ENCODE measurements around the gene GYS1. TPM values are rescaled to one million over a fixed set of nuclear protein-coding genes. Genes with fewer than 3 reads are reported as not detected.
"Not testable (repeated sequence)": the region's sequence is repeated elsewhere in the genome, so short reads cannot be mapped to it uniquely, and the experiment has no call there.

Gene GYS1
- total RNA-seq: 10 to 100 TPM in 2 of 6 experiments, 1 to 10 TPM in 4; 4.7 to 12.5 (median 8.9) TPM
- long read RNA-seq: 0 reads

DNA sequence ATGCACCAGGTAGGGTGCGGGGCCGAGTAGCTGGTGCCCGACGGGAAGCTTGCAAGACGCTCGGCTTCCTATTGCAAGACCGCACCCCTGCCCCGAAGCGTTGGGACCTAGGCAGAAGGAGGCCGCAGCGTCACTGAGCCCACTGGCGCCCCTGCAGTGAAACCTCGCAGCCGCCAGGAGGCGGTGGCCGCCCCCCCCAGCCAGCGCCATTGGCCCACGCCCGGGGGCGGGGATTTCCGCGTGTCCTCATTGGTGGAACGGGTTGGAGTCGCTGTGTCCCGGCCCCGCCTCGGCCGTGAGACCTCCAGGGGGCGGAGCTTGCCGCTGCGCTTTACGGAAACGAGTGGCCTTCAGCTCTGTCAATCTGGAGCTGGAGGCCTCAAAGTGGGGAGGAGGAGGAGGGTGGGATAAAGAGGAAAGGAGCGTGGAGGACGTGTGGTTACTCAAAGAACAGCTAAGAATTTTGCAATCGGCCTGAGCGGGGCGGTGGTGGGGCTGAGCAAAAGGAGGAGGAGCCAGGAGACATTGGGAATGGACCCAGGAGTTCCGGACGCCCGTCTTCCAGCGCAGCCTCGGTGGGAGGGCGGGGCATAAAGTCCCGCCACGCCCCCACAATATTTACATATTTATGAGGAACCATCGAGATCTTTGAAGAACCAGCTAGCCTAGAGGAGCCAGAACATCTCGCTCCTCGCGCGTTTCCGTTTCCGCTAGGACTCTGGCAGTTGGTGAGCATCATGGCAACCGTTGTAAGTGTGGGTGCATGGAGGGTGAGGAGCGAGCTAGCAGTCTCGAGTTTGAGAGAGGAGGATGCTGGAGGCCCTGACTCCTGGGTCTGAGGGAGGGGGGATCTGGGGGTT is at the start of gene GYS1, which contains the start of gene RUVBL2:
TSS of gene GYS1 (minus strand) at position 135 of the 860 bp plus-strand sequence. CDS start 197 bp downstream, outside the sequence.
TSS of gene RUVBL2 (plus strand) at position 713 of the 860 bp plus-strand sequence. CDS start at position 738, 25 bp downstream.
- TF ChIP-seq, protein P1, sequence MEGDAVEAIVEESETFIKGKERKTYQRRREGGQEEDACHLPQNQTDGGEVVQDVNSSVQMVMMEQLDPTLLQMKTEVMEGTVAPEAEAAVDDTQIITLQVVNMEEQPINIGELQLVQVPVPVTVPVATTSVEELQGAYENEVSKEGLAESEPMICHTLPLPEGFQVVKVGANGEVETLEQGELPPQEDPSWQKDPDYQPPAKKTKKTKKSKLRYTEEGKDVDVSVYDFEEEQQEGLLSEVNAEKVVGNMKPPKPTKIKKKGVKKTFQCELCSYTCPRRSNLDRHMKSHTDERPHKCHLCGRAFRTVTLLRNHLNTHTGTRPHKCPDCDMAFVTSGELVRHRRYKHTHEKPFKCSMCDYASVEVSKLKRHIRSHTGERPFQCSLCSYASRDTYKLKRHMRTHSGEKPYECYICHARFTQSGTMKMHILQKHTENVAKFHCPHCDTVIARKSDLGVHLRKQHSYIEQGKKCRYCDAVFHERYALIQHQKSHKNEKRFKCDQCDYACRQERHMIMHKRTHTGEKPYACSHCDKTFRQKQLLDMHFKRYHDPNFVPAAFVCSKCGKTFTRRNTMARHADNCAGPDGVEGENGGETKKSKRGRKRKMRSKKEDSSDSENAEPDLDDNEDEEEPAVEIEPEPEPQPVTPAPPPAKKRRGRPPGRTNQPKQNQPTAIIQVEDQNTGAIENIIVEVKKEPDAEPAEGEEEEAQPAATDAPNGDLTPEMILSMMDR (IDR thresholded peaks at IDR 0.05): peak; percentile 96 to 99 (median 98)
- peak; percentile 92 for TF ChIP-seq POLR2A (IDR thresholded peaks at IDR 0.05)
- Histone ChIP-seq H3K27me3 (no peaks in the 10 kb centered on the region), H3K4me3 (peak within 1 kb of the TSS; percentile 85 to 89 (median 87)), H3K9me3 (no peaks in the 10 kb centered on the region), H3K4me1 (peaks cover 0 to 18% (median 11%) of the 10 kb centered on the region in 4 donors), H3K27ac (peak within 1 kb of the TSS; percentile 94 to 99 (median 97)), H3K36me3 (peaks cover 0 to 5% (median 0%) of the 10 kb centered on the region in 4 donors)
- DNase-seq (peak; percentile 100), ATAC-seq (peak; percentile 87 to 95 (median 92))
- 0% methylated on average over 18 of the region's 56 CpGs for WGBS (ENCODE audit: insufficient coverage, low coverage, low lambda C conversion rate, missing lambda C conversion rate)
- intact Hi-C loops (cut with DNase I): no loop called here

DNA sequence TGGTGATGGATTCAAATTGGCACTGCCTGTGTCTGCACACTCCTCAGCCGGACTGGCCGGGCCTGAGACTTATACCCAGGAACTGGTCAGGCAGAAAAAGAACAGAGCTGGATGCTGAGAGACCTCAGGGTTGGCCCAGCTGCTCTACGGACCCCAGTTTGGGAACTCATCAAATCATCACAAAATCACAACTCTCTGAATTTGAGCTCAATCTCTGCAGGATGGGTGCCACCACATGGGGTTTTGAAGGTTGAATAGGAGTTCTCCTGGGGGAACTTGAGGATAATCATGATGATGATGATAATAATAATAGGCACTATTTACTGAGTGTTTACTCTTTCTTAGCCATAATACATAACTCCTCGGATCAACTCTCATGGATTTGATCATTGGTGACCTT is 49.6 kb upstream of the GYS1 start:
- H3K27me3 ChIP-seq; ATAC-seq; H3K27ac ChIP-seq; H3K4me3 ChIP-seq; DNase-seq; H3K36me3 ChIP-seq; intact Hi-C loops (cut with DNase I); H3K9me3 ChIP-seq; H3K4me1 ChIP-seq: not testable (repeated sequence)
- 57% methylated on average over 1 of the region's 4 CpGs for WGBS (ENCODE audit: insufficient coverage, low coverage, low lambda C conversion rate, missing lambda C conversion rate)

DNA sequence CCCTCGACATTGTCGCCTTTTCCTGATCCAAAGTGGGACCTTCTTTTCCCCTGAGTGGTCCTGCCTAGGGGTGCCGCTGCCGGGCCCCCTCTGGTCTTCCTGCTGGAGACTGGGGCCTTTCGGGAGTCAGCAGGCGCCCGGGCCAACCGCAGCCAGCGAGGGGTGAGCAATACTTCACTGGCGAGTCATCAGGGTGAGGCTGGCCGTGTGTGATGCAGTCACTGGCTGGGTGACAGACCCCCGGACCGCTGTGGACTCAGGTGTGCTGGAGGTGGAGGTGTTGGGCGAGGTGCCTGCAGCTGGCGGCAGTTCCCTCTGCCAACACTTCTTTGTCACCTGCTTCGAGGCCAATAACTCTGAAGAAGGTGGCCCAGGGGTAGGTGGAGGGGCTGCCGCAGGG is 49.1 kb upstream of the GYS1 start:
- TF ChIP-seq POLR2A (IDR thresholded peaks at IDR 0.05): no peak
- TF ChIP-seq, protein P1 (IDR thresholded peaks at IDR 0.05): no peak
- DNase-seq: no peak
- H3K4me3 ChIP-seq: no peak overlapping the region
- H3K9me3 ChIP-seq: no peaks in the 10 kb centered on the region
- intact Hi-C loops (cut with DNase I): no loop called here
- H3K27me3 ChIP-seq: no peaks in the 10 kb centered on the region
- no peaks in the 10 kb centered on the region for H3K36me3 ChIP-seq
- no peak overlapping the region for H3K27ac ChIP-seq
- ATAC-seq: no peak
- no peaks in the 10 kb centered on the region for H3K4me1 ChIP-seq
- 65% methylated on average over 2 of the region's 17 CpGs for WGBS (ENCODE audit: insufficient coverage, low coverage, low lambda C conversion rate, missing lambda C conversion rate)

DNA sequence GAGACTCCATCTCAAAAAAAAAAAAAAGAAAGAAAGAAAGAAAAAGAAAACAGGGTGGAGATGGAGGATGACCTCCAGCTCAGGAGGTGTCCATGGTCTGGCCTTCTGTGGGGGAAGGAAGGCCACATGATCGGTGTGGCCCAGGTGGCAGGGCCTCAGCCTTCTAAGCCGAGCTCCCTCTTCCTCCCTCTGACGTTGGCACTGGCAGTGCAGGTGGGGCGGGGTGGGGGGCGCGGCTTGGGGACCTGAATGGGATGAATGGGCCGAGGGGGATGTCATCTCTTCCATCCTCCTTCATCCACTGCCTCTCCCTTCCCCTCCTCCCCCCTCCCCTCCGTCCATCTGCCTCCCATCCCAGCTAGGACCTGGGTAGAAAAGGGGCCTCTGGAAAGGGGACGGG is 46.6 kb upstream of the GYS1 start:
- 0% methylated on average over 3 of the region's 9 CpGs for WGBS (ENCODE audit: insufficient coverage, low coverage, low lambda C conversion rate, missing lambda C conversion rate)
- ATAC-seq; DNase-seq; H3K36me3 ChIP-seq; H3K4me1 ChIP-seq; H3K27ac ChIP-seq; H3K4me3 ChIP-seq; H3K9me3 ChIP-seq; H3K27me3 ChIP-seq; intact Hi-C loops (cut with DNase I): not testable (repeated sequence)

DNA sequence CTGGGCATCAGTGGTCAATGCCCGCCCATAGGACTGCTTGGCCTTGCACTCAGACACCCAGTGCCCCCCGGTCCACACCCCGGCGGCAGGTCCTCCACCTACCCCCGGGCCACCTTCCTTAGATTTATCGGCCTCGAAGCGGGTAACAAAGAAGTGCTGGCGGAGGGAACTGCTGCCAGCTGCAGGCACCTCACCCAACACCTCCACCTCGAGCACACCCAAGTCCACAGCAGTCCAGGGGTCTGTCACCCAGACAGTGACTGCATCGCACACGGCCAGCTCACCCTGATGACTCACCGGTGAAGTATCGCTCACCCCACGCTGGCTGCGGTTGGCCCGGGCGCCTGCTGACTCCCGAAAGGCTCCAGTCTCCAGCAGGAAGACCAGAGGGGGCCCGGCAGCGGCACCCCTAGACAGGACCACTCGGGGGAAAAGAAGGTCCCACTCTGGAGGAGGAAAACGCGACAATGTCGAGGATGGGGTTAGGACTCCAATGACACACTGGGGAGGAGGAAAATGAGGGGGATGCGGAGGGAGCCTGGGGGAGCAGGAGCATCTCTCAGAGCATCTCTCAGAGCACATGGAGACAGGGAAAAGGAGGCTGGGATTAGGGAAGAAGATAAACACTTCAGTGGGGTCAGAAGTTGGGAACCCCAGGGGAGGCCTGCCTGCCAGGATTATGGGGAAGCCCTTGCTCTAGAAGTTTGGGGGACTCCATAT is 45.6 kb upstream of the GYS1 start:
- not testable (repeated sequence) for DNase-seq
- 60% methylated on average over 5 of the region's 26 CpGs for WGBS (ENCODE audit: insufficient coverage, low coverage, low lambda C conversion rate, missing lambda C conversion rate)

DNA sequence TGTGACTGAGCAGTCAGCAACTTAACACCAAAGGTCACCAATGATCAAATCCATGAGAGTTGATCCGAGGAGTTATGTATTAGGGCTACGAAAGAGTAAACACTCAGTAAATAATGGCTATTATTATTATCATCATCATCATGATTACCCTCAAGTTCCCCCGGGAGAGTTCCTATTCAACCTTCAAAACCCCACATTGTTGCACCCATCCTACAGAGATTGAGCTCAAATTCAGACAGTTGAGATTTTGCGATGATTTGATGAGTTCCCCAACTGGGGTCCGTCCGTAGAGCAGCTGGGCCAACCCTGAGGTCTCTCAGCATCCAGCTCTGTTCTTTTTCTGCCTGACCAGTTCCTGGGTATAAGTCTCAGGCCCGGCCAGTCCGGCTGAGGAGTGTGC is 45.0 kb upstream of the GYS1 start:
- ATAC-seq; H3K4me3 ChIP-seq; H3K9me3 ChIP-seq; H3K27ac ChIP-seq; H3K27me3 ChIP-seq; H3K4me1 ChIP-seq; intact Hi-C loops (cut with DNase I); H3K36me3 ChIP-seq; DNase-seq: not testable (repeated sequence)
- 93% methylated on average over 6 of the region's 8 CpGs for WGBS (ENCODE audit: insufficient coverage, low coverage, low lambda C conversion rate, missing lambda C conversion rate)

More for the DNA sequence above, 45.6 kb upstream of the GYS1 start:
- intact Hi-C loops (cut with DNase I); H3K27me3 ChIP-seq; H3K4me3 ChIP-seq; H3K27ac ChIP-seq; H3K36me3 ChIP-seq; H3K4me1 ChIP-seq; H3K9me3 ChIP-seq: not testable (repeated sequence)
- peak in 1 of 4 donors; percentile 17 for ATAC-seq
